ENCODE results near the gene PRAC2.

PRAC2 gene

DNA sequence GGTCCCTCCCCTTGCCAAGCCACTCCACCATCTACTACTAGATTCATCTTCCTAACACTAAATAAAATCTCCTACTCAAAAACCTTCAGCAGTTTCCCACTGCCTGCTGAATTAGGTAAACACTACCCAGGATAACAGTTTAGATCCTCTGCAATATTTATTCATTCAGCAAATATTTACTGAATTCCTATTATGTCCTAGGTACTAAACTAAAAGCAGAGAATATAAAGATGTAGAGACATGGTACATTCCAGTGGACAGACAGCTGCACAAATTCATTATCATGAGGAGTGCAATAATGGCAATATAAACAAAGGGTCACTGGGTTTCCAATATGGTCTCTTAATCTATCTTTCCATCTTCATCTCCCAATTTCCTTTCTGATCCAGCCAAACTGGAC lies 36.3 kb downstream of the PRAC2 start:
- no peak overlapping the region for H3K4me3 ChIP-seq (ENCODE audit: low read depth, low read length)
- no peak for TF ChIP-seq CTCF (IDR thresholded peaks at IDR 0.05; ENCODE audit: control insufficient read depth, extremely low read depth, insufficient read depth)
- DNase-seq (ENCODE audit: low read depth): peak; percentile 79

DNA sequence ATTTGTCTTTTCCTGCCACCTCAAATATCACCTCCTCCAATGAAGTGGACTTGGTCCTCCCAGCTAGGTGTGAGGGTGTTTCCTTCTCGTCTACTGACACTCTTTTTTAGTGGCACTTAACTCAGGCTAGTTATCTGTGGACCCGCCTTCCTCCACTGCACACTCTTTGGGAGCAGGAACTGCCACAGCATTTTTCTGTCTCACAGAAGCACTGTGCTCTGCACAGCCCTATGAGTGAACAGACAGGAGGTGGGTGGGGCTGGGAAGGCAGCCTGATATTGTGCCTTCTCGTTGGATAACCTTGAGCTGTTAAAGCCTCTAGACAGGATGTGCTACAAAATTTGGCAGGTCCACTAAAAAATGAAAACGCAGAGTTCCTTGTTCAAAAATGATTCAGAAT lies 37.4 kb downstream of the PRAC2 start:
- H3K4me3 ChIP-seq (ENCODE audit: low read depth, low read length): no peak overlapping the region
- no peak for TF ChIP-seq CTCF (IDR thresholded peaks at IDR 0.05; ENCODE audit: control insufficient read depth, extremely low read depth, insufficient read depth)
- peak; percentile 83 for DNase-seq (ENCODE audit: low read depth)

DNA sequence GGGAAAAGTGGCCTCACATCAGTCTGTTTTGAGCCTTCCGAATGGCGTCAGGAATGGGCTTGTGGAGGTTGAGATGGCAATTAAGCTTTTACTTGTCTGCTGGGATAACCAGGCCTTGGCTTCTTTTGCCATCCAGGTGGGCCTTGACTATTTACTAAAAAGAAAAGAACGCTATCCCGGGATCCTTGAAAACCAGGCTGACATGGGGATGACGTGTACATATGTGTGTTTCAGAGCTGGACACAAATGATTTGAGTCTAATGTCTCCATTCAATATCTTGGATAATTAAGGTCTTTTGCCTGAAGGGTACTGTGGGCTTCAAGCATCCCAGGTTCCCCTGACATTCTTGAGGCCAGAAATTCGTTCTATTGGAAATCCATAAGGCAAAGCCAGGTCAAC lies 38.1 kb downstream of the PRAC2 start:
- TF ChIP-seq CTCF (IDR thresholded peaks at IDR 0.05; ENCODE audit: control insufficient read depth, extremely low read depth, insufficient read depth): no peak
- H3K4me3 ChIP-seq (ENCODE audit: low read depth, low read length): no peak overlapping the region
- DNase-seq (ENCODE audit: low read depth): no peak

- H3K4me3 ChIP-seq (ENCODE audit: low read depth, low read length): no peak overlapping the region
- DNase-seq (ENCODE audit: low read depth): no peak
- TF ChIP-seq CTCF (IDR thresholded peaks at IDR 0.05; ENCODE audit: control insufficient read depth, extremely low read depth, insufficient read depth): no peak
These were observed 44.3 kb downstream of the PRAC2 start for GRCh38 chr17:48767263-48767774.

DNA sequence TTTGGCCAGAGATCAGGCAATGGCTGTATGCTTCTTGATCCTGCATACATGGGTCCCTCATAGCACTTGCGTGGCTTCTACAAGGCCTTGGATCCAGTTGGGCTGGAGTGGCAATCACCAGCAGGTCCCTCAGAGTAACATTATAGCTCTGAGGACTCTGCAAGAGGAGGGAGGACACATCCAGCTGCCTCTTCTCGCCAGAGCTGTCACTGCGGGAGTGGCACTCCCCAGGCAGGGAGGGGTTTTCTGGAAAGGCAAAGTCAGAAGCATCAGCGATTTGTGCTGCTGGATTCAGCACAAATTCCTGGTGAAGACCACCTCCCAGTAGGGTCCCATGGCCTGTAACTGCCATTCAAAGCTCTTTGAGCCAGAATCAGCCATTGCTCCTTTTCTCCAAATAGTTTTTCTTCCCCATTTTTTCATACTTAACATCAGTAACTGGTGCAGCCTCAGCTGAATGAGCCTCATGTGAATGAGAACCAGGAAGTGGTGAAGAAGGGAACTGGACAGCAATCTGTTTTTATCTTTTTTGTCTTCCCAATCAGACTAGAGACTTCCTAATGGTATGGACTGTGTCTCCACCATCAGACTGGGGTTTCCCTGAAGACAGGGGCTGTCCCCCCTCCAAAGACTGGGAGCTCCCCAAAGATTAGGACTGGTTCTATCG lies 46.2 kb downstream of the PRAC2 start:
- H3K4me3 ChIP-seq (ENCODE audit: low read depth, low read length): no peak overlapping the region
- no peak for DNase-seq (ENCODE audit: low read depth)
- TF ChIP-seq CTCF (IDR thresholded peaks at IDR 0.05; ENCODE audit: control insufficient read depth, extremely low read depth, insufficient read depth): no peak

DNA sequence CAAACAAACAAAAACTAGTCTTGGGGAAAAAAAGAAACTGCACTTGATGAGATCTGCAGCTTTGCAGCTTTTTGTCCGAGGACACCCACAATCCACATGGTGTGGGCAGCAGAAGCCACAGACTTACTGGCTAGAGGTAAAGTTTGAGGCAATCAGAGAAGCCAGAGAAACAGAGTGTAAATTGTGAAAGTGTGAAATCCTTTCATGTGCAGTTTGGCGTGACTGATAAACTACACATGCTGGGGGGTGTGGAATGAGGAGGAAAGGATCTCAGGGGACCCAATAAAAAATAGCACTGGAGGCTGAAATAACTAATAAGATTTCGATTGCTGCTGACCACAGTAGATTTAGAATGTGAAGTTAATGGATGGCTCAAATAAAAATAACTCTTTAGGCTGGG lies 48.0 kb downstream of the PRAC2 start:
- no peak overlapping the region for H3K4me3 ChIP-seq (ENCODE audit: low read depth, low read length)
- no peak for TF ChIP-seq CTCF (IDR thresholded peaks at IDR 0.05; ENCODE audit: control insufficient read depth, extremely low read depth, insufficient read depth)
- DNase-seq (ENCODE audit: low read depth): no peak

DNA sequence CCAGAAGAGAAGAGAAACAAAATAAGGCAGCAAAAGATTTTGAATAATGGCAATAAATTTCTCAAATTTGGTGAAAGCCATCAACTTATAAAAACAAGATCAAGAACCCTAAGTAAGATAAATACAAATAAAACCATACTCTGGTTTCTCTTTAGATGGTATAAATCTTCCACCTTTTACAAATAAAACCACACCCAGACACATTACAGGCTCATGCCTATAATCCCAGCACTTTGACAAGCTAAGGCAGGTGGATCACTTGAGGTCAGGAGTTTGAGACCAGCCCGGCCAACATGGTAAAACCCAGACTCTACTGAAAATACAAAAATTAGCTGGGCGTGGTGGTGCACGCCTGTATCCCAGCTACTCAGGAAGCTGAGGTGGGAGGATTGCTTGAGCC lies 50.3 kb downstream of the PRAC2 start:
- DNase-seq (ENCODE audit: low read depth): no peak
- no peak for TF ChIP-seq CTCF (IDR thresholded peaks at IDR 0.05; ENCODE audit: control insufficient read depth, extremely low read depth, insufficient read depth)

More for the DNA sequence above, 50.3 kb downstream of the PRAC2 start:
- no peak overlapping the region for H3K4me3 ChIP-seq (ENCODE audit: low read depth, low read length)
